Measurements from ENCODE around the gene NXN.

GRCh38 chr17:861364-861763 lies 118.2 kb downstream of the NXN start:
- TF ChIP-seq, protein P1, sequence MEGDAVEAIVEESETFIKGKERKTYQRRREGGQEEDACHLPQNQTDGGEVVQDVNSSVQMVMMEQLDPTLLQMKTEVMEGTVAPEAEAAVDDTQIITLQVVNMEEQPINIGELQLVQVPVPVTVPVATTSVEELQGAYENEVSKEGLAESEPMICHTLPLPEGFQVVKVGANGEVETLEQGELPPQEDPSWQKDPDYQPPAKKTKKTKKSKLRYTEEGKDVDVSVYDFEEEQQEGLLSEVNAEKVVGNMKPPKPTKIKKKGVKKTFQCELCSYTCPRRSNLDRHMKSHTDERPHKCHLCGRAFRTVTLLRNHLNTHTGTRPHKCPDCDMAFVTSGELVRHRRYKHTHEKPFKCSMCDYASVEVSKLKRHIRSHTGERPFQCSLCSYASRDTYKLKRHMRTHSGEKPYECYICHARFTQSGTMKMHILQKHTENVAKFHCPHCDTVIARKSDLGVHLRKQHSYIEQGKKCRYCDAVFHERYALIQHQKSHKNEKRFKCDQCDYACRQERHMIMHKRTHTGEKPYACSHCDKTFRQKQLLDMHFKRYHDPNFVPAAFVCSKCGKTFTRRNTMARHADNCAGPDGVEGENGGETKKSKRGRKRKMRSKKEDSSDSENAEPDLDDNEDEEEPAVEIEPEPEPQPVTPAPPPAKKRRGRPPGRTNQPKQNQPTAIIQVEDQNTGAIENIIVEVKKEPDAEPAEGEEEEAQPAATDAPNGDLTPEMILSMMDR (IDR thresholded peaks at IDR 0.05): no peak
- TF ChIP-seq POLR2A (IDR thresholded peaks at IDR 0.05): no peak
